ENCODE data around the gene CHI3L1. TPM values are rescaled to one million over a fixed set of nuclear protein-coding genes. Genes with fewer than 3 reads are reported as not detected.

The CHI3L1 gene
- total and polyA plus RNA-seq, 9 donors, result 0.13 to 2.1 (median 1.0) TPM

DNA sequence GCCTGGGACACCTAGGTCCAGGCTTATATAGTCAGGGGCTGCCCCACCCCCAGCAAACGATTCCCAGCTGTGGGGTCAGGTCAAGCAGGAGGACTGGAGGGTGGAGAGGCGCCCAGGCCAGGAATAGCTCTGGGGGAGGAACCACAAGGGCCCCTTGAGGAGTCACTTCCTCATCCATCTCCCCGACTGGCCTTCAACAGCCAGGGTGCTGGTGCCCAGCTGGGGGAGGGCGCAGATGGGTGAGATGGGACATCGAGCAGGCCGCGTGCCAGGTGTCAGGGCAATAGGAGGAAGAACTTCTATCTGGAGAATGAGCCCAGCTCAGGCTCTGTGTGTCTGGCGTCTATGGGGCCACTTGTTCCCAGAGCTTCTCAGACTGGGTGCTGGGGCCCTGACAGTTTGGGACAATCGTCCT lies 10.7 kb downstream of the CHI3L1 start:
- peak overlapping the region; percentile 42 for H3K4me3 ChIP-seq (ENCODE audit: low read length)
- H3K27ac ChIP-seq (ENCODE audit: low read length), result no peak overlapping the region
- H3K4me1 ChIP-seq (ENCODE audit: control insufficient read depth, insufficient read depth, low read length), result peaks cover 85% of the 10 kb centered on the region
- no peaks in the 10 kb centered on the region for H3K9me3 ChIP-seq (replicated peaks; ENCODE audit: control insufficient read depth, low read depth, low read length)
- 67% methylated on average over 8 of the region's 9 CpGs for WGBS (ENCODE audit: insufficient coverage)
- peaks cover 9% of the 10 kb centered on the region for H3K36me3 ChIP-seq (ENCODE audit: control insufficient read depth, insufficient read depth, low read length)
- peaks cover 4% of the 10 kb centered on the region for H3K27me3 ChIP-seq (ENCODE audit: control insufficient read depth, insufficient read depth, low read length)
- DNase-seq, result peak; percentile 76

DNA sequence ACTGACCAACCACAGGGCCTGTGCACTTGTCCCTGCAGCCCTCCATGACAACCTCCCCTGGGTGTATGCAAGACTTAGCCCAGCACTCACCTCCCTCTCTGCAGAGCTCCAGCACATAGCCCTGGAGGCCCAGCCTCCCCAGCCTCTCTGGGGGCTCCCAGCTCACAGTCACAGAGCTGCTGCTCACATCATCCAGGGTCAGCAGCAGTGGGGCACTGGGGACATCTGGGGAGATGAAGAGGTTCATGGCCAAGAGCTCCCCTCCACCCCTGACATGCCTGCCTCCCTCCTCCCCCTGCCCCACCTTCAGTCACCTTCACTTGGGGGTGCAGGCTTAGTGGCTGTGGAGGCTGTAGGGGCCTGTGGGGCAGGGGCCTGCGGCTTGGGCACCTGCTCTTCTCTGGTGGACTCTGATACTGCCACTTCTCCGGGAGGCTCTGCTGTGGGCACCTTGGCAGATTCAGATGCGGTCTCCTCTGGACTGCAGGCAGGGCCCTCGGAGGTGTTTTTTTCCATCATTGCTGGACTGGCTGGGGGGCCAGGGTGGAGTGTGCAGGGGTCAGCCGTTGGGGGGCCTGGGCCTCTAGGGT lies 11.2 kb downstream of the CHI3L1 start, which contains the start of gene MYBPH:
MYBPH (minus strand) TSS at position 590 of the 590 bp plus-strand sequence; CDS start at position 519, 71 bp downstream.
- Histone ChIP-seq H3K36me3 (ENCODE audit: control insufficient read depth, insufficient read depth, low read length) (peaks cover 14% of the 10 kb centered on the region), H3K27ac (ENCODE audit: low read length) (peak within 1 kb of the TSS; percentile 72), H3K27me3 (ENCODE audit: control insufficient read depth, insufficient read depth, low read length) (peaks cover 4% of the 10 kb centered on the region), H3K4me3 (ENCODE audit: low read length) (peak within 1 kb of the TSS; percentile 42), H3K4me1 (ENCODE audit: control insufficient read depth, insufficient read depth, low read length) (peaks cover 91% of the 10 kb centered on the region), H3K9me3 (replicated peaks; ENCODE audit: control insufficient read depth, low read depth, low read length) (no peaks in the 10 kb centered on the region)
- DNase-seq, result no peak
- WGBS (ENCODE audit: insufficient coverage), result 65% methylated on average over 5 of the region's 5 CpGs

DNA sequence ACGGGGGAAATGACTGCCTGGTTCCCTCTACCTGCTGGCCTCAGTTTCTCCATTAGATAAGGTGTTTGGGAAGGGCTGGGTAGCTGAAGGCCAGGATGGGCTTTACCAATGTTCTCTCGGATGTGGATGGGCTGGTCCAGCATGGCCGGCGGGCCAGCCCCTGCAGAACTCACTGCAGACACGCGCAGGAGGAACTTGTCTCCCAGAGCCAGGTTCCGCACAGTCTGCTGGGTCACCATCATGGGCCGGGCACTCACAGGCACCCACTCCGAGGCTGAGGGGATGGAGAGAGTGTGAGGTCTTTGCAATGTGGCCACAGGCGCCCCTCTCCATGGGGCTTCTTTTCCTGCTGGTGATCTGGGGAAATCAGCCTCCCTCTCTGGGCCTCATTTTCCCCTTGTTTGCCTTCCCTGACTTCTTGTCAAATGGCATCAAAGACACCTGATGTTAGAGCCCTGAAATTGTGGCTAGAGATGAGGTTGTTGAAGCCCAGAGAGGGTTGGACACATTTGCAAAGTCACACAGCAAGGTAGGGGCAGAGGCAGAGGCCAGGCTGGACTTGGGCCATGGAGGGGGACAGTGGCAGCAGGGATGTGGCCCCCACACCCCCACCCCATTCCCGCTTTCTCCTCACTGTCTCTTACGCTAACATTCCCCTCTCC lies 12.0 kb downstream of the CHI3L1 start:
- Histone ChIP-seq H3K4me1 (ENCODE audit: control insufficient read depth, insufficient read depth, low read length) (peaks cover 91% of the 10 kb centered on the region), H3K4me3 (ENCODE audit: low read length) (peak overlapping the region; percentile 42), H3K36me3 (ENCODE audit: control insufficient read depth, insufficient read depth, low read length) (peaks cover 20% of the 10 kb centered on the region), H3K27me3 (ENCODE audit: control insufficient read depth, insufficient read depth, low read length) (peaks cover 7% of the 10 kb centered on the region), H3K9me3 (replicated peaks; ENCODE audit: control insufficient read depth, low read depth, low read length) (no peaks in the 10 kb centered on the region), H3K27ac (ENCODE audit: low read length) (peak overlapping the region; percentile 79)
- 80% methylated on average over 9 of the region's 12 CpGs for WGBS (ENCODE audit: insufficient coverage)
- DNase-seq, result no peak

DNA sequence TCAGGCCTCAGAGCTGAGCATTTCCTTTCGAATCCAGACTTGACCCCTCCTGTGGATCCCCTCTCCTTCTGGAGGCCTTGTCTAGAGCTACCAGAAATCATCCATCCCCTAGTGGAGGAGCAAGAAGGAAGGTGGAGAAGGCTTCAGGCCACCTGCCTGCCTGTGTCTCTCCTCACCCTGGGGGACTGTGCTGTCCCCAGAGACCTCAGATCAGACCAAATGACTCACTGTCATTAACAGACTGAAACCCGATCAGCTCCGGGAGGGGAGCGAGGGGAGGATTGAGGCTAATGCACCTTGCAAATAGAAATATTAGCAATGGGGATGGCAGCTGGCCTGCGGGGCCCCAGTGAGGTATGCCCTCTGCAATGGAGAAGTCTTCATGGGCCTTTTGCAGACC lies 12.9 kb downstream of the CHI3L1 start:
- DNase-seq, result peak; percentile 84
- 67% methylated on average over 1 of the region's 5 CpGs for WGBS (ENCODE audit: insufficient coverage)
- peaks cover 27% of the 10 kb centered on the region for H3K36me3 ChIP-seq (ENCODE audit: control insufficient read depth, insufficient read depth, low read length)
- H3K27me3 ChIP-seq (ENCODE audit: control insufficient read depth, insufficient read depth, low read length), result peaks cover 7% of the 10 kb centered on the region
- peak overlapping the region; percentile 74 for H3K27ac ChIP-seq (ENCODE audit: low read length)
- peak overlapping the region; percentile 42 for H3K4me3 ChIP-seq (ENCODE audit: low read length)
- peaks cover 82% of the 10 kb centered on the region for H3K4me1 ChIP-seq (ENCODE audit: control insufficient read depth, insufficient read depth, low read length)
- no peaks in the 10 kb centered on the region for H3K9me3 ChIP-seq (replicated peaks; ENCODE audit: control insufficient read depth, low read depth, low read length)

DNA sequence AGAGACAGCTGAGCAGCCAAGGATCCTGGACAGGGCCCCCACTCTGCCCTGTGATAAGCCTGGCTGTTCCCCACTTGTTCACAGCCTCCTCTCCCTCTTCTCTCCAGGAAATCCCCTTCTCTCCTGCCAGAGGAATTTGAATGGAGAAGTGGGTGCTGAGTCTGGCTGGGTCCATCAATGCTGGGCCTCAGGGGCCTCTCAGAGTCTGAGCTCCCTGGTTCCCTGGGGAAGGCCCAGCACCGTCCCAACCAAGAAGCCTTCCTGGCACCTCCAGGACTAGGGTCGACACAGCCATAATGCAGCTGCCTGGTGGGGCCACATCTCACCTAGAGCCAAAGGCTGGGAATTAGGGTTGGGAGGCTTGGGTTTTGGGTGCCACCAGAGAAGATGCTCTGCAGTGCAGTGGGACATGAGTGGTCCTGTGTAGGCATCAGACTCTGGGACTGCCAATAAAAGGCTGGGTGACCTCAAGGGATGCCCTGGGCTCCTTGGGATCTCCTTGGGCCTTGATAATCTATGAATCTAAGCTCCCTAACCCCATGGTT lies 13.4 kb downstream of the CHI3L1 start:
- Histone ChIP-seq H3K36me3 (ENCODE audit: control insufficient read depth, insufficient read depth, low read length) (peaks cover 29% of the 10 kb centered on the region), H3K27me3 (ENCODE audit: control insufficient read depth, insufficient read depth, low read length) (peaks cover 7% of the 10 kb centered on the region), H3K27ac (ENCODE audit: low read length) (peak overlapping the region; percentile 74), H3K9me3 (replicated peaks; ENCODE audit: control insufficient read depth, low read depth, low read length) (no peaks in the 10 kb centered on the region), H3K4me3 (ENCODE audit: low read length) (no peak overlapping the region), H3K4me1 (ENCODE audit: control insufficient read depth, insufficient read depth, low read length) (peaks cover 77% of the 10 kb centered on the region)
- 33% methylated on average over 1 of the region's 2 CpGs for WGBS (ENCODE audit: insufficient coverage)
- no peak for DNase-seq

DNA sequence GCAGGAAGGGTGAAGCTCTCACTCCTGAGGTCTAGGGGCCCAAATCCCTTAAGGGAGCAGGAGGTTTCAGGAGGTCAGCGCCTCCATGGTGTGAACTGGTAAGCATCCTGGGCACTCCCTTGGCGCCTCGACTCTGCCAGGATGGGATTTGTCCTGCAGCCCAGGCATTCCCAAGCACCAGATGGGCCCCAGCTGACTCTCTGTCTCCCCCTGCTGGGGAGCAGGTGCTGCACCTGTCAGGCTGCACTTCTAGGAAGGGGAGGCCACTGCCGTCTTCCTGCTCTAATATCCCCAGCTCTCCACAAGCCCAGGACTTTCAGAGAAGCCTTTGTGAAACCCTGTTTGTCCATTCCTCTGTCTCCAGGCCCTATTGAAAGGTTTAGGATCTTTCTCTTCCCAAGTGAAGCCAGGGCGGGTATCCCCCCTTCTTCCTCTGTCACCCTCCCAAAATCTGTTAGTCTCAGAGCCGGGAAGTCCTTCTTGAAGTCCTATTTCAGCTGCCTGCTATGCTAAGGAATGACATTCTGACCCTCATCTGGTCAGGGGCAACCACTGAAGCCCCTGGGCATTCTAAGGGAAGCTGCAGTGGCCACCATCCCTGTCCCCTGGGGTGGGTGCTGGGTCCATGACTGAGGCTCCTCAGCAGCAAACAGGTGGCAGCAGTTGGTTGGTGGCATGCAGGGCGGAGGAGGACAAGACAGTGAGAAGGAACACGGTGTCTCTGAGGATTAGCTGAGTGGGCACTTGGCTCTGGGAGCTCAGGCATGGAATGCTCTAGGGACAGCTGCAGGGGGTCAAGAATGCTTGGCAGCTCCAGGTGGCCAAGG lies 14.1 kb downstream of the CHI3L1 start:
- no peaks in the 10 kb centered on the region for H3K9me3 ChIP-seq (replicated peaks; ENCODE audit: control insufficient read depth, low read depth, low read length)
- WGBS (ENCODE audit: insufficient coverage), result 65% methylated on average over 7 of the region's 8 CpGs
- peak overlapping the region; percentile 80 for H3K27ac ChIP-seq (ENCODE audit: low read length)
- peaks cover 29% of the 10 kb centered on the region for H3K36me3 ChIP-seq (ENCODE audit: control insufficient read depth, insufficient read depth, low read length)
- DNase-seq, result peak; percentile 86
- H3K27me3 ChIP-seq (ENCODE audit: control insufficient read depth, insufficient read depth, low read length), result peaks cover 6% of the 10 kb centered on the region
- peaks cover 71% of the 10 kb centered on the region for H3K4me1 ChIP-seq (ENCODE audit: control insufficient read depth, insufficient read depth, low read length)
- H3K4me3 ChIP-seq (ENCODE audit: low read length), result peak overlapping the region; percentile 13

DNA sequence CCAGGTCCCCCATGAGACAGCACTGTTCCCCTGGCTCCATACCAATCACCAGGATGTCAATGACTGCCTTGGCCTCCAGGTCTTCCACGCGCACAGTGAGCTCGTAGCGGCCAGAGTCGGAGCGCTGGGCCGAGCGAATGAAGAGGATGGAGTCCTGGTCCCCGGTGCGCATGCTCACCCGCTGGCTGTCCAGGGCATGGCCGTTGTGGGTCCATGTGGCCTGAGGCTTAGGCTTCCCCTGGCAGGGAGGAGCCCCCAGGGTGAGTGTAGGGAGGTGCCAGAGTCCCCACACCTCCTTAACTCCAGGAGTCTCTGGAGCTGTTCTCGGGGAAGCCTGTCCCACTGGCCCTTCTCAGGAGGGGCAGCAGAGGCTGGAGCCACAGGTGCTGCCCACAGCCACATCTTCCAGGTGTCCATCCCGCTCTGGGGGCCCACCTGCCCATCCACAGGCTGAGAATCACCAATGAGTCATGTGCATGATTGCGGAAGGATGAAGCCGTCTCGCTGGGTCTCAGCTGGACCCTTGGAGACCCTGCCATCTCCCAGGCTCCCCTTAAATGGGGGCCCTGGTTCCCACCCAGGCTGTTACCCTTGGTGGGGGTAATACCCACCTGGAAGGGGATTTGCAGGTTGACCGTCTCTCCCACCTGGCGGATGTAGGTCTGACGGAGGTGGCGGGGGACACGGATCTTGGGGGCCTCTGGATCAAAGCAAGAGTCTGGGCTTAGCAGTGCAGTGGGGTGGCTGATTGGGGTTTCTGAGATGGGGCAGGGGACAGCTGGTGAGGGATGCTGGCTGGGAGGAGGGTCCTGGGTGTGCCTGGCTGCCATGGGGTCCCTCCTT lies 14.9 kb downstream of the CHI3L1 start:
- H3K4me1 ChIP-seq (ENCODE audit: control insufficient read depth, insufficient read depth, low read length), result peaks cover 62% of the 10 kb centered on the region
- 90% methylated on average over 16 of the region's 22 CpGs for WGBS (ENCODE audit: insufficient coverage)
- no peak for DNase-seq
- H3K4me3 ChIP-seq (ENCODE audit: low read length), result no peak overlapping the region
- H3K36me3 ChIP-seq (ENCODE audit: control insufficient read depth, insufficient read depth, low read length), result peaks cover 29% of the 10 kb centered on the region
- no peak overlapping the region for H3K27ac ChIP-seq (ENCODE audit: low read length)
- H3K27me3 ChIP-seq (ENCODE audit: control insufficient read depth, insufficient read depth, low read length), result peaks cover 5% of the 10 kb centered on the region
- H3K9me3 ChIP-seq (replicated peaks; ENCODE audit: control insufficient read depth, low read depth, low read length), result no peaks in the 10 kb centered on the region

DNA sequence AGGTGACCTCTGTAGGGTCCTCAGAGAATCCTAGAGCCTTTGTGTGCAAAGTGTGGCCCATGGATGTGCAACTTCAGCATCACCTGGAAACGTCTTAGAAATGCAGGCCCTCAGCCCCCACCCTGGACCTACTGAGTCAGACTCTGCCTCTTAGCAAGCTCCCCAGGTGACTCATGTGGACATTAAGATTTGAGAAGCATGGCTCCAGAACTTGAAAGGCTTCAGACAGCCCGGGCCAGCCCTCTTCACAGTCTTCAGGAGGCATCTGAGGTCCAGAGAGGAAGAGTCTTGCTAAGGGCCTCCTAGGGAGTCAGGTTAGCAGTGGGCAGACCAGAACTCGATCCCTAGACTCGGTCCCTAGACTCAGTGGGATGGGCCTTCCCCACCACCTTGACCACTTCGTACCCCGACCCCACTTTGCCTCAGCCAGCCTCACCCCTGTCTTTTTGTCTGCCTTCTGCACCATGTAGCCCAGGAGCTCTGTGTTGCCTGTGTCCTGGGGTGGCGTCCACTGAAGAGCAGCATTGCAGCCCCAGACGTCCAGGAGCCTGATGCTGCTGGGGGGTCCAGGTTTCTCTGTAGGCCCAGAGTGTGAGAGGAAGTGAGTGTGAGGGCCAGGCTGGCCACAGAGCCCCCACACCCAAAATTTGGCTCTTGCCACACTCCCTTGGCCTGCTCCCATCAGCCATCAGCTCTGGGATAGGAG lies 15.7 kb downstream of the CHI3L1 start:
- DNase-seq, result no peak
- H3K9me3 ChIP-seq (replicated peaks; ENCODE audit: control insufficient read depth, low read depth, low read length), result no peaks in the 10 kb centered on the region
- 72% methylated on average over 7 of the region's 8 CpGs for WGBS (ENCODE audit: insufficient coverage)
- peaks cover 5% of the 10 kb centered on the region for H3K27me3 ChIP-seq (ENCODE audit: control insufficient read depth, insufficient read depth, low read length)
- H3K27ac ChIP-seq (ENCODE audit: low read length), result no peak overlapping the region
- H3K4me3 ChIP-seq (ENCODE audit: low read length), result no peak overlapping the region
- peaks cover 54% of the 10 kb centered on the region for H3K4me1 ChIP-seq (ENCODE audit: control insufficient read depth, insufficient read depth, low read length)
- H3K36me3 ChIP-seq (ENCODE audit: control insufficient read depth, insufficient read depth, low read length), result peaks cover 29% of the 10 kb centered on the region

Measured in muscle of leg (tissue), 11 donors.